ENCODE measurements around the gene ATE1. TPM values are rescaled to one million over a fixed set of nuclear protein-coding genes. Genes with fewer than 3 reads are reported as not detected.

ATE1 gene
- total and polyA plus RNA-seq, 2 of the 4 experiments (the other 2 are of a cell fraction) = 6.4 to 27.8 TPM

DNA sequence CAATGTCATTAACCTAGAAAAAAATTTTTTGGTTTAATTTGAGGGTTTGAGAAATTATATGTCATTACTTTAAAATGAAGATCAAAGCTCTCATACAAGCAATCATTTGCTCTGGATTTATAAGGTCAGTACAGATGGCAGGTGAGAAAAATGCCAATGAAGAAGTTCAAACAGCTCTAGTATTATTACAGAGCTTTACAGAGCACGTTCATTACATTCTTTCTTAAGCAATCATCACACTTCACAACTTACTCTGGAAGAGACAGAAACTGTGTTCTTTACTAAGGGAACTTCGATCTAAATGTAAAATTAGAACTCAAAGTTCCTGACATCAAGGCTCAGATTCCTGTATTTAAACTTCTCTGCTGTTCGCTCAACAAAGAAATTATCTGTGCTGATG lies 153.4 kb downstream of the ATE1 start:
- Histone ChIP-seq H2BK5ac (ENCODE audit: low read depth, low read length, poor library complexity, severe bottlenecking) (no peak overlapping the region), H2AK5ac (ENCODE audit: low read depth, low read length) (no peak overlapping the region), H3K23ac (ENCODE audit: low read depth, low read length) (no peak overlapping the region), H2BK15ac (ENCODE audit: low read depth, low read length) (no peak overlapping the region), H3K4ac (ENCODE audit: low read depth, low read length) (no peak overlapping the region), H3K27ac (ENCODE audit: insufficient read depth, low read length) (no peak overlapping the region), H4K91ac (ENCODE audit: insufficient read depth, low read depth, low read length) (no peak overlapping the region), H3K9me3 (ENCODE audit: control insufficient read depth, insufficient read depth, low read length) (no peaks in the 10 kb centered on the region), H2AFZ (replicated peaks; ENCODE audit: low read length, poor library complexity) (no peak overlapping the region), H3K56ac (ENCODE audit: extremely low read depth, insufficient read depth, low read length) (no peak overlapping the region), H3K14ac (replicated peaks; ENCODE audit: low read depth, low read length) (no peak overlapping the region), H3K4me3 (ENCODE audit: insufficient read depth, low read depth, low read length) (no peak overlapping the region), H3K18ac (ENCODE audit: low read depth, low read length) (no peak overlapping the region), H3K4me2 (ENCODE audit: low read depth, low read length) (no peak overlapping the region; the same call in 1 of the 2 replicates), H4K5ac (ENCODE audit: low read depth, low read length) (no peak overlapping the region), H3K36me3 (ENCODE audit: control insufficient read depth, insufficient read depth, low read length) (0 out of 2 replicates have a peak, but pooled peaks cover 1% of the 10 kb centered on the region), H3K4me1 (ENCODE audit: control insufficient read depth, insufficient read depth, low read length) (peaks cover 4% of the 10 kb centered on the region; the same call in 1 of the 2 replicates), H3K79me1 (ENCODE audit: low read depth in 1 of 2, low read length in 2 of 2) (no peaks in the 10 kb centered on the region), H4K20me1 (ENCODE audit: insufficient read depth, low read length) (no peaks in the 10 kb centered on the region), H2AK9ac (replicated peaks; ENCODE audit: low read depth, low read length, poor library complexity) (no peak overlapping the region), H2BK120ac (ENCODE audit: low read depth, low read length) (no peak overlapping the region), H3K9ac (ENCODE audit: low read depth, low read length) (no peak overlapping the region), H4K8ac (ENCODE audit: low read depth in 2 of 2, low read length in 2 of 2) (no peak overlapping the region), H2BK20ac (ENCODE audit: low read depth, low read length) (no peak overlapping the region), H3K27me3 (ENCODE audit: control insufficient read depth, insufficient read depth, low read length) (no peaks in the 10 kb centered on the region), H3K9me1 (ENCODE audit: insufficient read depth, low read length) (no peaks in the 10 kb centered on the region)
- ChIA-PET POLR2A (ENCODE audit: unreplicated experiment) (no interaction called here), CTCF (no interaction called here)
- BruUV-seq (replicated peaks) = no TSS peak
- TF ChIP-seq ELK1 (IDR thresholded peaks at IDR 0.05; ENCODE audit: borderline replicate concordance, low read depth, low read length) (no peak), RAD21 (IDR thresholded peaks at IDR 0.05; ENCODE audit: low read length) (no peak), MAFK (IDR thresholded peaks at IDR 0.05; ENCODE audit: low read depth, low read length) (no peak), BHLHE40 (IDR thresholded peaks at IDR 0.05; ENCODE audit: low read depth, low read length) (peak; percentile 43; the same call in 1 of the 2 replicates), FOS (IDR thresholded peaks at IDR 0.05; ENCODE audit: low read depth, low read length) (no peak), RFX5 (IDR thresholded peaks at IDR 0.05; ENCODE audit: low read depth, low read length) (no peak)
- no CpG with 5 or more reads among the region's 3 CpGs for WGBS, 2 experiments (ENCODE audit: extremely low coverage in 2 of 2, insufficient read length in 1 of 2)
- DNase-seq (peak; percentile 22), ATAC-seq (ENCODE audit: low read depth) (no peak)
- in situ Hi-C loops (cut with MboI; ENCODE audit: low sequenced_read_pairs) (no loop called here), dilution Hi-C loops (cut with HindIII; ENCODE audit: low sequenced_read_pairs, unreplicated experiment) (no loop called here), intact Hi-C loops (cut with micrococcal nuclease) (no loop called here)
